ENCODE measurements around the gene ENTREP1.

DNA sequence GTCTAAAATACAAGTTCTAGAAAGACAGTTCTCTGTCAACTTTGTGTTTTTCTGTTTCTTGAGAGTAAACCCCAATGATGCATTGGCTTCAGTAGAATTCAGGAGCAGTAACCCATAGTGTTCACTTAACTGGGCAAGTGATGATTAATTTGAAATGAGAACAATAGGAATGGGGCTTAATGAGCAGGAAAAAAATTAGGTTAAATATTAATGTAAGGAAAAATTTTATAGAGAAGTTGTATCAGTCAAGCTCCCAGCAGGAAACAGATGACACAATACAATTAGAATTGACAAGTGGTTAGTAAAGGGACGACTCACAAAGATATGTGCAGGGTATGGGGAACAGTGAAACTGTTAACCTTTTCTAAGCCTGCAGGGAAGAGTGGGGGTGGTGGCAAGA is 38.2 kb downstream of the ENTREP1 start:
- TF ChIP-seq, protein P1, sequence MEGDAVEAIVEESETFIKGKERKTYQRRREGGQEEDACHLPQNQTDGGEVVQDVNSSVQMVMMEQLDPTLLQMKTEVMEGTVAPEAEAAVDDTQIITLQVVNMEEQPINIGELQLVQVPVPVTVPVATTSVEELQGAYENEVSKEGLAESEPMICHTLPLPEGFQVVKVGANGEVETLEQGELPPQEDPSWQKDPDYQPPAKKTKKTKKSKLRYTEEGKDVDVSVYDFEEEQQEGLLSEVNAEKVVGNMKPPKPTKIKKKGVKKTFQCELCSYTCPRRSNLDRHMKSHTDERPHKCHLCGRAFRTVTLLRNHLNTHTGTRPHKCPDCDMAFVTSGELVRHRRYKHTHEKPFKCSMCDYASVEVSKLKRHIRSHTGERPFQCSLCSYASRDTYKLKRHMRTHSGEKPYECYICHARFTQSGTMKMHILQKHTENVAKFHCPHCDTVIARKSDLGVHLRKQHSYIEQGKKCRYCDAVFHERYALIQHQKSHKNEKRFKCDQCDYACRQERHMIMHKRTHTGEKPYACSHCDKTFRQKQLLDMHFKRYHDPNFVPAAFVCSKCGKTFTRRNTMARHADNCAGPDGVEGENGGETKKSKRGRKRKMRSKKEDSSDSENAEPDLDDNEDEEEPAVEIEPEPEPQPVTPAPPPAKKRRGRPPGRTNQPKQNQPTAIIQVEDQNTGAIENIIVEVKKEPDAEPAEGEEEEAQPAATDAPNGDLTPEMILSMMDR (IDR thresholded peaks at IDR 0.05): no peak
- no peak for TF ChIP-seq EZH2 (IDR thresholded peaks at IDR 0.05; ENCODE audit: borderline replicate concordance, insufficient read depth, low read depth, low read length, poor library complexity, severe bottlenecking)
